Measurements from ENCODE around the gene SMCO4.

GRCh38 chr11:93500759-93501158, 42.4 kb downstream of the SMCO4 start:
- TF ChIP-seq, protein P1, sequence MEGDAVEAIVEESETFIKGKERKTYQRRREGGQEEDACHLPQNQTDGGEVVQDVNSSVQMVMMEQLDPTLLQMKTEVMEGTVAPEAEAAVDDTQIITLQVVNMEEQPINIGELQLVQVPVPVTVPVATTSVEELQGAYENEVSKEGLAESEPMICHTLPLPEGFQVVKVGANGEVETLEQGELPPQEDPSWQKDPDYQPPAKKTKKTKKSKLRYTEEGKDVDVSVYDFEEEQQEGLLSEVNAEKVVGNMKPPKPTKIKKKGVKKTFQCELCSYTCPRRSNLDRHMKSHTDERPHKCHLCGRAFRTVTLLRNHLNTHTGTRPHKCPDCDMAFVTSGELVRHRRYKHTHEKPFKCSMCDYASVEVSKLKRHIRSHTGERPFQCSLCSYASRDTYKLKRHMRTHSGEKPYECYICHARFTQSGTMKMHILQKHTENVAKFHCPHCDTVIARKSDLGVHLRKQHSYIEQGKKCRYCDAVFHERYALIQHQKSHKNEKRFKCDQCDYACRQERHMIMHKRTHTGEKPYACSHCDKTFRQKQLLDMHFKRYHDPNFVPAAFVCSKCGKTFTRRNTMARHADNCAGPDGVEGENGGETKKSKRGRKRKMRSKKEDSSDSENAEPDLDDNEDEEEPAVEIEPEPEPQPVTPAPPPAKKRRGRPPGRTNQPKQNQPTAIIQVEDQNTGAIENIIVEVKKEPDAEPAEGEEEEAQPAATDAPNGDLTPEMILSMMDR (IDR thresholded peaks at IDR 0.05): no peak
- TF ChIP-seq POLR2A (IDR thresholded peaks at IDR 0.05): no peak
- TF ChIP-seq EP300 (IDR thresholded peaks at IDR 0.05): no peak
- no peak for TF ChIP-seq POLR2AphosphoS5 (IDR thresholded peaks at IDR 0.05)

Measured in sigmoid colon (tissue), 4 donors.